ENCODE results near the gene TGIF2.
"Not testable (repeated sequence)": the region's sequence is repeated elsewhere in the genome, so short reads cannot be mapped to it uniquely, and the experiment has no call there.

TGIF2 gene

GRCh38 chr20:36620917-36621316 lies 47.5 kb downstream of the TGIF2 start:
- no peak for DNase-seq

DNA sequence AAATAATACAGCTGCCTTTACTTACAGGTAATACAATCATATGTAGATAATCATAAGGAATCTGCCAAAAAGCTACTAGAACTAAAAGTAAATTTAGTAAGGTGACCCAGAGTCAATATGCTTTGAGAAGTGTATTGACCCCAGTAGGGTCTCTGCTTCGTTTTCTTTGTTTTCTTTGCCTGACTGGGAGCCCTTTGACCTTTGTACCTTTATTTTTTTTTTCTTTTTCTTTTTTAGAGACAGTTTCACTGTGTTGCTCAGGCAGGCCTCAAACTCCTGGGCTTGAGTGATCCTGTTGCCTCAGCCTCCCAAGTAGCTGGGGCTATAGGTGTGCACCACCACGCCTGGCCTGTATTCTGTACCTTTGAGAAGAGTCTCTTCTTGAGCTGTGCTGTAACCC lies 50.0 kb downstream of the TGIF2 start:
- DNase-seq, result no peak

DNA sequence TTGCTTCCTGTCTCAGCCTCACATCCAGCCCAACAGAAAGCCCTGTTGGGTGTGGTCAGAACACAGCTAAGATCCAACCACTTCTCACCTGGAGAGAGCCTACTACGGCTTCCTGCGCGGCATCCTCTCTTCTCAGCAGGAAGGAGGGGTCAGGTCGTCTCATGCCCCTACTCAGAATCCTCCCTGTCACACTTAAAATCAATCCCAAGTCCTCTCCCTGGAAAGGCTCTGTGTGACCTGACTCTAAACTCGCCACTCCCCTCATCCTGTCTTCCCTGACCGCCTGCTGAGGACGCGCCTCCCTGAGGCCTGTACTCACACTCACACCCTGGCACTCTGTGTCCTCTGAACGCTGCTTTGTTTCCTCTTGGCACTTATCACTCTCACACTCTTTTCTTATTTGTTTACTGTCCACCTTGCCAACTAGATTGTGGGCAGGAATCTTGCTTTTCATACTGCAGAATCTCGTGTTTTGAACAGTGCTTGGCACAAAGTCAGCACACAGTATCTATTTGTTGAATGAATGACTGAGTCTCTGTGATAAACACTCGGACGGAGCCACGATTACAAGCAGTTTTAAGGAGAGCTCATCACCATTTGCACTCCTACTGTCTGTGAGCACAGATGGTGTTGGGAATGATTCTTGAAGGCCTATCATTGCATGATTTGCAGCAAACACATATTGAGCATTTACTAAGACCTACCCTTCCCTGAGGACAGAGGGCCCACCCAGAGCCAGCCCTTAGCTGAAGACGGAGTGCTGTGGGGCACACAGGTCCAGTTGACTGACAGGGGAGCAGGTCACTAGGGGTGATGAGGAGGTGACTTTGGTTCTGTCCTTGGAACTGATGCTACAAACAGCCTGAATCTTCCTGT lies 50.9 kb downstream of the TGIF2 start:
- no peak for DNase-seq

GRCh38 chr20:36624944-36625324 lies 51.5 kb downstream of the TGIF2 start:
- DNase-seq, result no peak

GRCh38 chr20:36628076-36628475 lies 54.7 kb downstream of the TGIF2 start:
- DNase-seq, result no peak

- DNase-seq, result peak; percentile 52 to 71
Observed at GRCh38 chr20:36629719-36630681, 56.6 kb downstream of the TGIF2 start.

GRCh38 chr20:36631646-36632045 lies 58.2 kb downstream of the TGIF2 start:
- DNase-seq, result no peak

DNA sequence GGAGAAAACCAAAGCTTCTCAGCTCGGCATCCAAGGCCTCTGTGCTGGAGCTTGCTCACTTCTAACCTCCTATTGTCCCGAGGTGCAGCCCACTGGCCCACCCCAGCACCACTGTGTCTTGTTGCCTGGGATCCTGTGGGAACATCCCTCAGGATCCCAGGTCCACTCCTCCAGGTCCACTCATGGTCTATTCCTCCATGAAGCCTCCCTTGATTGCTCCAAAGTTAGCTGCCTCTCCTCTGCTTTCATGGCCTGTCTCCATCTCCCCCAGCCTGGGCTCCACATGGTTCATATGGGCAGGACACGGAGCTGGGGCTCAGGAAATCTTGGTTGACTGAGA lies 58.7 kb downstream of the TGIF2 start:
- no peak for DNase-seq

DNA sequence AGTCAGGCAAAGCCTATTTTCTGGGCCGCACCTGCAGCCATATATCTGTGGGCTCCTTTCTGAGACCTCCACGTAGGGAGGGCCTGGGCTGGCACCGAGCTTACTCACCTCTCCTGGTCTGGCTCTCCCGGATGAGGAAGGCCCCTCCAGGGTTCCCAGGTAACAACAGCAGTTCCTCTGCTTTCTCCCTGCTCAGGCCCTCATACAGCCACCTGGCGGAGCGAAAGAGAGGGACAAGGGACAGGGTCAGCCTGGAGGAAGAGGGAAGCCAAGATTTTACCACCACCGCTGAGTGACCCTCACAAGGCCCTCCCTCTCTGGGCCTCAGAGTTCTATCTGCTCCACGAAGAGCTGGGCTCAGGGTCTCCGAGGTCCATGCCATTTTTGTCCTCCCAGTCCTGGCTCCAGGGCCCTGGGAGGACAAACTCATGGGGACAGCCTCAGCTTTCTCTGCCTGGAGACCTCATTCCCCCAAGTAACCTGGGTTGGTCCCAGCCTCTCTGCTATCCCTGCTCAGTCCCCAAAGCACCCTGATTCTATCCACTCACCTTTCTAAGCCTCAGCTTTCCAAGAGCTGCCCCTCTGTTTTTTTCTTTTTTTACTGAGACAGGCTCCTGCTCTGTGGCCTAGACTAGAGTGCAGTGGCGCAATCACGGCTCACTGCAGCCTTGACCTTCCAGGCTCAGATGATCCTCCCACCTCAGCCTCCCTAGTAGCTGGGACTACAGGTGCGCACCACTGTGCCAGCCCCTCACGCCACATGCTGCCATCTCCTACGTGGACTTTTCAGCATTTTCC lies 59.3 kb downstream of the TGIF2 start:
- no peak for DNase-seq

- no peak for DNase-seq
Observed at GRCh38 chr20:36633285-36633772, 59.9 kb downstream of the TGIF2 start.

DNA sequence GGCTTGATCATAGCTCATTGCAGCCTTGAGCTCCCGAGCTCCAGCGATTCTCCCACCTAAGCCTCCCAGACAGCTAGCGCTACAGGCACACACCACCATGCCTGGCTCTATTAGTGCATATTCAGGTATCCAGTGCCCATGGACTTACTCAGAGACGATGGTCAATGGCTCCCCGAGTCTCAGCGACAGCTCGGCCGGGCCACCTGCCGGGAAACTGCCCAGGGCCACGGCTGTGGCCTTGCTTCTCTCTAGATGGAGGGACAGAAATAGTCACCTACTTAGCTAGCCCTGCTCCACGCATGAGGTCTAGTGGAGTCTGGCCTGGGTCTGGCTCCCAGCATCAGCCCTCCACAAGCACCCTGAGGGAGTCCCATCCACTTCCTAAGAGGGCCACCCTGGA lies 60.9 kb downstream of the TGIF2 start:
- no peak for DNase-seq

GRCh38 chr20:36638876-36639400 lies 65.5 kb downstream of the TGIF2 start:
- DNase-seq, result not testable (repeated sequence)

GRCh38 chr20:36641506-36641843 lies 68.1 kb downstream of the TGIF2 start:
- DNase-seq, result no peak

GRCh38 chr20:36642136-36642535 lies 68.7 kb downstream of the TGIF2 start:
- DNase-seq, result peak in 1 of 2 experiments; percentile 46

All from activated T-cell treated with anti-CD3 and anti-CD28 coated beads, Interleukin-2, amount 50 U/mL, for 48 hours (primary cell).